Measurements from ENCODE around the gene SLC39A12.
"Not testable (repeated sequence)": the region's sequence is repeated elsewhere in the genome, so short reads cannot be mapped to it uniquely, and the experiment has no call there.

DNA sequence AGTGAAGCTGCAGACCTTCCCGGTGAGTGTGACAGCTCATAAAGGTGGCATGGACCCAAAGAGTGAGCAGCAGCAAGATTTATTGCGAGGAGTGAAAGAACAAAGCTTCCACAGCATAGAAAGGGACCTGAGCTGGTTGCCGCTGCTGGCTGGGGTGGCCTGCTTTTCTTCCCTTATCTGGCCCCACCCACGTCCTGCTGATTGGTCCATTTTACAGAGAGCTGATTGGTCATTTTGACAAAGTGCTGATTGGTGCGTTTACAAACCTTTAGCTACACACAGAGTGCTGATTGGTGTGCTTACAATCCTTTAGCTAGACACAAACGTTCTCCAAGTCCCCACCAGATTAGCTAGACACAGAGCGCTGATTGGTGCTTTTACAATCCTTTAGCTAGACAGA lies 1.4 kb upstream of the SLC39A12 start:
- not testable (repeated sequence) for TF ChIP-seq POLR2A, POLR2AphosphoS5, EP300 (IDR thresholded peaks at IDR 0.05)
- TF ChIP-seq, protein P1, sequence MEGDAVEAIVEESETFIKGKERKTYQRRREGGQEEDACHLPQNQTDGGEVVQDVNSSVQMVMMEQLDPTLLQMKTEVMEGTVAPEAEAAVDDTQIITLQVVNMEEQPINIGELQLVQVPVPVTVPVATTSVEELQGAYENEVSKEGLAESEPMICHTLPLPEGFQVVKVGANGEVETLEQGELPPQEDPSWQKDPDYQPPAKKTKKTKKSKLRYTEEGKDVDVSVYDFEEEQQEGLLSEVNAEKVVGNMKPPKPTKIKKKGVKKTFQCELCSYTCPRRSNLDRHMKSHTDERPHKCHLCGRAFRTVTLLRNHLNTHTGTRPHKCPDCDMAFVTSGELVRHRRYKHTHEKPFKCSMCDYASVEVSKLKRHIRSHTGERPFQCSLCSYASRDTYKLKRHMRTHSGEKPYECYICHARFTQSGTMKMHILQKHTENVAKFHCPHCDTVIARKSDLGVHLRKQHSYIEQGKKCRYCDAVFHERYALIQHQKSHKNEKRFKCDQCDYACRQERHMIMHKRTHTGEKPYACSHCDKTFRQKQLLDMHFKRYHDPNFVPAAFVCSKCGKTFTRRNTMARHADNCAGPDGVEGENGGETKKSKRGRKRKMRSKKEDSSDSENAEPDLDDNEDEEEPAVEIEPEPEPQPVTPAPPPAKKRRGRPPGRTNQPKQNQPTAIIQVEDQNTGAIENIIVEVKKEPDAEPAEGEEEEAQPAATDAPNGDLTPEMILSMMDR (IDR thresholded peaks at IDR 0.05) = not testable (repeated sequence)

Data from upper lobe of left lung (tissue), 4 donors.